Neural cell (in vitro differentiated cells): ENCODE results near the gene CAP2. TPM values are rescaled to one million over a fixed set of nuclear protein-coding genes. Genes with fewer than 3 reads are reported as not detected.

Source experiments
- H2AFZ ChIP-seq: fragments of 200-600, 300-800 bp; sonication (generic), shearing (Covaris generic); 2 replicates; pipeline ENCODE4 v1.6.0; 2014; ENCODE audit warnings: low read depth, mild to moderate bottlenecking, antibody characterized with exemption, low read length, moderate library complexity
- H3F3A ChIP-seq: fragments of 200-600 bp; shearing (Covaris generic); 2 replicates; pipeline ENCODE4 v1.6.1; 2016; ENCODE audit warnings: mild to moderate bottlenecking, moderate library complexity, mixed read lengths, antibody characterized with exemption, low read length; ENCODE audit not compliant: insufficient read depth, poor library complexity, severe bottlenecking
- H3K27ac ChIP-seq: fragments of 200-600, 300-800 bp; sonication (generic), shearing (Covaris generic); 2 replicates; pipeline ENCODE4 v1.5.1; 2014; ENCODE audit warnings: mild to moderate bottlenecking, low read length, moderate library complexity
- H3K27me3 ChIP-seq: fragments of 300-800, 200-600 bp; sonication (generic), shearing (Covaris generic); 2 replicates; pipeline ENCODE4 v1.6.0; 2014; ENCODE audit warnings: mild to moderate bottlenecking, low read depth, low read length, moderate library complexity; ENCODE audit not compliant: insufficient read depth
- H3K36me3 ChIP-seq: fragments of 300-800, 200-600 bp; sonication (generic), shearing (Covaris generic); 2 replicates; pipeline ENCODE4 v1.5.1; 2014; ENCODE audit warnings: mild to moderate bottlenecking, antibody characterized with exemption, low read length, moderate library complexity; ENCODE audit not compliant: insufficient read depth
- H3K4me2 ChIP-seq: fragments of 300-800, 200-600 bp; sonication (generic), shearing (Covaris generic); 2 replicates; pipeline ENCODE4 v1.6.0; 2014; ENCODE audit warnings: mild to moderate bottlenecking, low read length
- H3K4me3 ChIP-seq: fragments of 300-800, 200-600 bp; sonication (generic), shearing (Covaris generic); 2 replicates; pipeline ENCODE4 v1.5.1; 2014; ENCODE audit warnings: mild to moderate bottlenecking, low read length, moderate library complexity
- H3K79me2 ChIP-seq: fragments of 200-600 bp; shearing (Covaris generic); replicated peaks from 2 replicates; pipeline ENCODE4 v1.6.0; 2014; ENCODE audit warnings: mild to moderate bottlenecking, low read length, moderate library complexity; ENCODE audit not compliant: insufficient read depth
- H3K9ac ChIP-seq: fragments of 300-800, 200-600 bp; sonication (generic), shearing (Covaris generic); 2 replicates; pipeline ENCODE4 v1.6.1; 2016; ENCODE audit warnings: mild to moderate bottlenecking, low read length, mixed read lengths
- H3K9me2 ChIP-seq: fragments of 200-600 bp; shearing (Covaris generic); 2 replicates; pipeline ENCODE4 v1.6.1; 2016; ENCODE audit warnings: mild to moderate bottlenecking, low read length, mixed read lengths; ENCODE audit not compliant: insufficient read depth
- H3K9me3 ChIP-seq: fragments of 200-600, 300-800 bp; sonication (generic), shearing (Covaris generic); 2 replicates; pipeline ENCODE4 v1.6.1; 2016; ENCODE audit warnings: mild to moderate bottlenecking, mixed run types, low read length, moderate library complexity, mixed read lengths
- H4K20me1 ChIP-seq: fragments of 200-600 bp; shearing (Covaris generic); 2 replicates; pipeline ENCODE4 v1.6.1; 2016; ENCODE audit warnings: mild to moderate bottlenecking, mixed run types; ENCODE audit not compliant: insufficient read depth
- EP300 ChIP-seq: fragments of 450-650 bp; conservative IDR thresholded peaks from 2 replicates; pipeline ENCODE4 v1.6.1; 2014; ENCODE audit warnings: antibody characterized with exemption, mild to moderate bottlenecking, moderate library complexity; ENCODE audit not compliant: poor library complexity, severe bottlenecking
- EZH2 ChIP-seq: fragments of 200-600, 300-800 bp; shearing (Covaris generic), sonication (generic); IDR thresholded peaks from 2 replicates; pipeline ENCODE4 v1.6.1; 2014; ENCODE audit warnings: antibody characterized with exemption, low read length, borderline replicate concordance, mild to moderate bottlenecking; ENCODE audit not compliant: insufficient read depth, poor library complexity, severe bottlenecking
- MXI1 ChIP-seq: fragments of 450-650 bp; conservative IDR thresholded peaks from 2 replicates; pipeline ENCODE4 v1.6.1; 2014; ENCODE audit warnings: antibody characterized with exemption, mild to moderate bottlenecking; ENCODE audit not compliant: poor library complexity, severe bottlenecking
- POLR2AphosphoS5 ChIP-seq: IDR thresholded peaks from 2 replicates; pipeline ENCODE4 v1.6.1; 2012
- RAD21 ChIP-seq: fragments of 450-650 bp; conservative IDR thresholded peaks from 2 replicates; pipeline ENCODE4 v1.6.1; 2014; ENCODE audit warnings: antibody characterized with exemption, mild to moderate bottlenecking, moderate library complexity
- REST ChIP-seq: IDR thresholded peaks from 2 replicates; pipeline ENCODE4 v1.6.1; 2012; ENCODE audit warnings: borderline replicate concordance
- SMC3 ChIP-seq: fragments of 450-650 bp; conservative IDR thresholded peaks from 2 replicates; pipeline ENCODE4 v1.6.1; 2014; ENCODE audit warnings: antibody characterized with exemption, mild to moderate bottlenecking, moderate library complexity; ENCODE audit not compliant: poor library complexity
- TAF1 ChIP-seq: IDR thresholded peaks from 2 replicates; pipeline ENCODE4 v1.6.1; 2012; ENCODE audit warnings: low read depth
- polyA plus RNA-seq: library from polyadenylated mRNA; depleted of rRNA; stranded (reverse); fragments of >200 nt; gene quantifications from 2 replicates; pipeline ENCODE4 v1.2.3, GENCODE V29; 2014
- TF ChIP-seq, protein P1 (sequence below): fragments of 450-650 bp; IDR thresholded peaks from 2 replicates; pipeline ENCODE4 v1.5.1; 2014; ENCODE audit warnings: antibody characterized with exemption, mild to moderate bottlenecking, moderate library complexity; ENCODE audit not compliant: poor library complexity, severe bottlenecking

Gene CAP2
- polyA plus RNA-seq, 1 donor from 2014 or later, result 13.4 TPM

DNA sequence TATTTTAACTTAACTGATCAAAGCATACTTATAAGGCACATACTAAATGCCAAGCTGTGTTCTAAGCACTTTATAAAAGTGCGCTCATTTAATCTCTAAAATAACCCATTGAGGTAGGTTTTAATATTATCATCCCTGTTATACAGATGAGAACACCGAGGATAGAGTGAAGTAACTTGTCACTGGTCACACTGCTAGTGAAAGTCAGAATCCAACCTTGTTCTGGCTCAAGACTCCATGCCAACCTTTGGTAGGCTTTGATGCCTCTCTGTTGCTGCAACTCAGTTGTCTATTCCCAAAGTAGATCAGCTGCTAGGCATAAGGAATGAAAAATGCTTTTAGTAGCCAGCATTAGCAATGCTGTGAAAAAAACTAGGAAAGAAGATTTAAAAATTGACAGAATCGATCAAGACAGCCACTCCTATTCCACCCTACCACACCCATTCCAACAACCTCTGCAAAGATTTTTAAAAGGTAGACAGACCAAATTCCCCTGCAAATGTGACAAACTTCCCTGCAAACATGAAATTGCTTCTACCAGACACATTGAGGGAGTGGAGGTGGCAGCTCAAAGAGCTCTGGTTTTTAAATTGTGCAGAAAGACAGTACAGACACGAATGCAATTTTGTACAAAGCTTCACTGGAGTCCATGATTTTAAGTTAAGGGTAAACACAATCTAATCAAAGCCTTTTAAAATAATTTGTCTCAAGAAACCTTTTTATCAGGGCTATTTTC, 39.8 kb upstream of the CAP2 start:
- H3K9me3 ChIP-seq, result no peaks in the 10 kb centered on the region
- no peaks in the 10 kb centered on the region for H3K27me3 ChIP-seq
- TF ChIP-seq EP300, result no peak
- TF ChIP-seq RAD21, result no peak
- TF ChIP-seq EZH2, result no peak
- TF ChIP-seq, protein P1, sequence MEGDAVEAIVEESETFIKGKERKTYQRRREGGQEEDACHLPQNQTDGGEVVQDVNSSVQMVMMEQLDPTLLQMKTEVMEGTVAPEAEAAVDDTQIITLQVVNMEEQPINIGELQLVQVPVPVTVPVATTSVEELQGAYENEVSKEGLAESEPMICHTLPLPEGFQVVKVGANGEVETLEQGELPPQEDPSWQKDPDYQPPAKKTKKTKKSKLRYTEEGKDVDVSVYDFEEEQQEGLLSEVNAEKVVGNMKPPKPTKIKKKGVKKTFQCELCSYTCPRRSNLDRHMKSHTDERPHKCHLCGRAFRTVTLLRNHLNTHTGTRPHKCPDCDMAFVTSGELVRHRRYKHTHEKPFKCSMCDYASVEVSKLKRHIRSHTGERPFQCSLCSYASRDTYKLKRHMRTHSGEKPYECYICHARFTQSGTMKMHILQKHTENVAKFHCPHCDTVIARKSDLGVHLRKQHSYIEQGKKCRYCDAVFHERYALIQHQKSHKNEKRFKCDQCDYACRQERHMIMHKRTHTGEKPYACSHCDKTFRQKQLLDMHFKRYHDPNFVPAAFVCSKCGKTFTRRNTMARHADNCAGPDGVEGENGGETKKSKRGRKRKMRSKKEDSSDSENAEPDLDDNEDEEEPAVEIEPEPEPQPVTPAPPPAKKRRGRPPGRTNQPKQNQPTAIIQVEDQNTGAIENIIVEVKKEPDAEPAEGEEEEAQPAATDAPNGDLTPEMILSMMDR, result no peak
- no peak for TF ChIP-seq REST
- TF ChIP-seq TAF1, result no peak
- no peak for TF ChIP-seq MXI1
- no peak for TF ChIP-seq SMC3
- TF ChIP-seq POLR2AphosphoS5, result no peak
- H2AFZ ChIP-seq, result no peak overlapping the region
- no peaks in the 10 kb centered on the region for H3K9me2 ChIP-seq
- H3F3A ChIP-seq, result no peaks in the 10 kb centered on the region
- no peak overlapping the region for H3K4me2 ChIP-seq
- no peaks in the 10 kb centered on the region for H3K36me3 ChIP-seq
- no peak overlapping the region for H3K9ac ChIP-seq
- H4K20me1 ChIP-seq, result no peaks in the 10 kb centered on the region
- no peak overlapping the region for H3K27ac ChIP-seq
- H3K79me2 ChIP-seq, result no peaks in the 10 kb centered on the region
- no peak overlapping the region for H3K4me3 ChIP-seq

- H3K79me2 ChIP-seq, result no peaks in the 10 kb centered on the region
- H2AFZ ChIP-seq, result no peak overlapping the region
- H3F3A ChIP-seq, result no peaks in the 10 kb centered on the region
- H3K4me2 ChIP-seq, result no peak overlapping the region
- no peak overlapping the region for H3K9ac ChIP-seq
- no peak overlapping the region for H3K4me3 ChIP-seq
- no peaks in the 10 kb centered on the region for H4K20me1 ChIP-seq
- H3K36me3 ChIP-seq, result no peaks in the 10 kb centered on the region
- TF ChIP-seq REST (no peak), MXI1 (no peak), POLR2AphosphoS5 (no peak), SMC3 (no peak), EP300 (no peak), EZH2 (no peak), RAD21 (no peak), TAF1 (no peak)
- TF ChIP-seq, protein P1, result no peak
- no peaks in the 10 kb centered on the region for H3K9me2 ChIP-seq
- no peaks in the 10 kb centered on the region for H3K27me3 ChIP-seq
- H3K9me3 ChIP-seq, result no peaks in the 10 kb centered on the region
- no peak overlapping the region for H3K27ac ChIP-seq
These were observed 38.5 kb upstream of the CAP2 start for GRCh38 chr6:17354700-17355403.
